Fibroblast of the aortic adventitia (primary cell): Measurements from ENCODE around the gene SERTAD4. TPM values are rescaled to one million over a fixed set of nuclear protein-coding genes. Genes with fewer than 3 reads are reported as not detected.
A peak's percentile ranks its signal among the peaks of the same experiment; 100 is the strongest.
"Not testable (repeated sequence)": the region's sequence is repeated elsewhere in the genome, so short reads cannot be mapped to it uniquely, and the experiment has no call there.

Experiments
- DNase-seq: peaks from one replicate; pipeline ENCODE4 v3.0.0-alpha.2; 2010; ENCODE audit warnings: low read depth
- H3K4me3 ChIP-seq: 2 replicates; pipeline ENCODE4 v1.5.1; 2011; ENCODE audit warnings: low read depth, mild to moderate bottlenecking, control low read depth, low read length, moderate library complexity
- CTCF ChIP-seq: IDR thresholded peaks from 2 replicates; pipeline ENCODE4 v1.5.1; 2011; ENCODE audit warnings: mild to moderate bottlenecking, low read length, control low read depth, inconsistent platforms; ENCODE audit not compliant: insufficient read depth
- total RNA-seq: library from RNA; depleted of rRNA; stranded (reverse); fragments of >200 nt; gene quantifications from 2 replicates; pipeline ENCODE4 v1.2.3, GENCODE V29; 2012; ENCODE audit warnings: low replicate concordance

SERTAD4 gene
- total RNA-seq, 1 donor, result 16.7 TPM

- DNase-seq, result peak; percentile 31
- no peak overlapping the region for H3K4me3 ChIP-seq
- peak; percentile 16 for TF ChIP-seq CTCF
Measured at GRCh38 chr1:210264496-210265380, 32.1 kb downstream of the SERTAD4 start.

GRCh38 chr1:210265392-210265955 is 32.9 kb downstream of the SERTAD4 start:
- H3K4me3 ChIP-seq, result not testable (repeated sequence)
- DNase-seq, result peak; percentile 96

GRCh38 chr1:210269981-210270380 is 37.4 kb downstream of the SERTAD4 start:
- no peak for TF ChIP-seq CTCF
- no peak for DNase-seq
- no peak overlapping the region for H3K4me3 ChIP-seq

GRCh38 chr1:210272666-210273065 is 40.1 kb downstream of the SERTAD4 start:
- TF ChIP-seq CTCF, result no peak
- DNase-seq, result peak; percentile 19
- H3K4me3 ChIP-seq, result no peak overlapping the region

GRCh38 chr1:210280221-210280620 is 47.6 kb downstream of the SERTAD4 start:
- no peak for TF ChIP-seq CTCF
- H3K4me3 ChIP-seq, result no peak overlapping the region
- no peak for DNase-seq

GRCh38 chr1:210288116-210288515 is 55.5 kb downstream of the SERTAD4 start:
- no peak for TF ChIP-seq CTCF
- DNase-seq, result no peak
- H3K4me3 ChIP-seq, result no peak overlapping the region

GRCh38 chr1:210289248-210289647 is 56.7 kb downstream of the SERTAD4 start:
- TF ChIP-seq CTCF, result no peak
- H3K4me3 ChIP-seq, result no peak overlapping the region
- no peak for DNase-seq
